Measurements from ENCODE around the gene MOB2.

The MOB2 gene

DNA sequence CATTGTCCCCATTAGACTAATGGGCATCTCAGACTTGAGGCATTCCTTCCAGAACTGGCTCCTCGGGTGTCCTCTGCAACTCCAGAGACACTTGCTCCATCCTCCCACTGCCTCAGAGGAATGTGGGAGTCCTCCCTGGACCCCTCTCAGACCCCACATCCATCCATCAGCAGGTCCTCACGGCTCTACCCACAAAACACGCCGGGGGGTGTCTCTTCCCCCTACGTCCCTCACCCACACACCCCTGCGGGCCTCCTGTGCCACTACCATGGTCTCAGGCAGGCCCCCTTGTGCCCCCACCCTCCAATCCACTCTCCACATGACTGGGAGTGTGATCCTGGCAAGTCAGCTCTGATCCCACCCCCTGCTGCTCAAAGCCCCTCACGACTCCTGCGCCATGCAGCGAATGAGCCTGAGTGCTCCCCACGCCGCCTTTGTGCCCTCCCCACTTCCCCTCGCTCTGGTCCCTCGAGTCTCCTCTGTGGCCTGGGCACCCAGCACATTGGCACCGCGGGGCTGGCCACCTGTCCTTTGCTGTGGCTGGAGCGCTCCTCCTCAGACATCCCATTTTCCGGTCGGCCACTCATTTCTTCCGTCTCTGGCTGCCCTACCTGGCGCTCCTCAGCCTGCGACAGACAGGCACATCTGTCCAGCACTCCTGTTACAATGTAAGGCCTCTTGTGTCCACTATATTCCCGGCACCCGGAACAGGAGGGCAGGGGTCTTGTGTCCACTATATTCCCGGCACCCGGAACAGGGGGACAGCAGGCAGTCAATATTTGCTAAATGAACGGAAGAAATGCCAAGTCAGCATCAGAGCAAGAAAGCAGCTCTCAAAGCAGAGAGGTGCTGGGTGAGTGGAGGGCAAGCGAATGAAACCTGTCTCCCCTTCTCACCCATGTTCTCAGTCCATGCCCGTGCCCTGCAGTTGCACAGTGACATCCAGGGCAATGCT is 14.2 kb upstream of the MOB2 start:
- Histone ChIP-seq H4K91ac (ENCODE audit: low read depth, low read length, poor library complexity) (no peak overlapping the region), H3K18ac (ENCODE audit: low read length) (peak overlapping the region; percentile 58), H2BK120ac (ENCODE audit: low read depth, low read length) (no peak overlapping the region), H2BK15ac (ENCODE audit: low read length) (no peak overlapping the region), H3K4ac (ENCODE audit: low read length) (no peak overlapping the region), H3K9me3 (replicated peaks in 1 of 2; ENCODE audit: control insufficient read depth in 2 of 2, insufficient read depth in 1 of 2, low read depth in 1 of 2, low read length in 2 of 2) (peaks cover 0 to 3% of the 10 kb centered on the region in 2 donors), H3K27ac (replicated peaks; ENCODE audit: low read length) (no peak overlapping the region), H2BK5ac (ENCODE audit: low read length) (no peak overlapping the region), H2AFZ (ENCODE audit: low read length) (no peak overlapping the region), H3K4me3 (ENCODE audit: low read length in 2 of 2) (no peak overlapping the region), H2AK5ac (ENCODE audit: low read depth, low read length) (peak overlapping the region; percentile 20), H3K9ac (ENCODE audit: low read depth, low read length, poor library complexity) (no peak overlapping the region), H3K79me1 (ENCODE audit: low read depth, low read length) (peaks cover 18% of the 10 kb centered on the region), H2BK12ac (ENCODE audit: low read length) (no peak overlapping the region), H3K4me2 (ENCODE audit: insufficient read depth, low read length, poor library complexity, severe bottlenecking) (no peak overlapping the region), H3K27me3 (ENCODE audit: control insufficient read depth in 3 of 3, insufficient read depth in 3 of 3, low read depth in 1 of 3, low read length in 3 of 3) (no peaks in the 10 kb centered on the region), H3K4me1 (ENCODE audit: control insufficient read depth in 2 of 2, insufficient read depth in 1 of 2, low read depth in 1 of 2, low read length in 2 of 2) (peaks cover 0 to 15% of the 10 kb centered on the region in 2 donors), H3K23ac (ENCODE audit: low read depth, low read length, poor library complexity) (peak overlapping the region; percentile 11), H4K8ac (ENCODE audit: low read depth, low read length) (no peak overlapping the region), H3K14ac (ENCODE audit: low read length) (no peak overlapping the region), H3K36me3 (replicated peaks in 1 of 2; ENCODE audit: control insufficient read depth in 2 of 2, insufficient read depth in 2 of 2, low read length in 2 of 2) (peaks cover 0 to 8% of the 10 kb centered on the region in 2 donors)
- no CpG with 5 or more reads among the region's 28 CpGs for WGBS, 2 donors (ENCODE audit: extremely low coverage in 2 of 2, insufficient read length in 2 of 2, insufficient replicate concordance in 1 of 2)
- no peak for DNase-seq (ENCODE audit: low spot score)

- WGBS, 2 donors (ENCODE audit: extremely low coverage in 2 of 2, insufficient read length in 2 of 2, insufficient replicate concordance in 1 of 2) = no CpG with 5 or more reads among the region's 14 CpGs
- Histone ChIP-seq H2BK15ac (ENCODE audit: low read length) (peak overlapping the region; percentile 76), H4K91ac (ENCODE audit: low read depth, low read length, poor library complexity) (peak overlapping the region; percentile 43), H3K4me2 (ENCODE audit: insufficient read depth, low read length, poor library complexity, severe bottlenecking) (no peak overlapping the region), H3K36me3 (replicated peaks in 1 of 2; ENCODE audit: control insufficient read depth in 2 of 2, insufficient read depth in 2 of 2, low read length in 2 of 2) (peaks cover 0 to 8% of the 10 kb centered on the region in 2 donors), H3K18ac (ENCODE audit: low read length) (no peak overlapping the region), H3K4ac (ENCODE audit: low read length) (no peak overlapping the region), H3K4me3 (ENCODE audit: low read length in 2 of 2) (peak overlapping the region in 1 of 2 donors; percentile 40), H3K23ac (ENCODE audit: low read depth, low read length, poor library complexity) (peak overlapping the region; percentile 90), H2AFZ (ENCODE audit: low read length) (no peak overlapping the region), H2BK120ac (ENCODE audit: low read depth, low read length) (no peak overlapping the region), H2AK5ac (ENCODE audit: low read depth, low read length) (no peak overlapping the region), H3K27ac (replicated peaks; ENCODE audit: low read length) (no peak overlapping the region), H3K27me3 (ENCODE audit: control insufficient read depth in 3 of 3, insufficient read depth in 3 of 3, low read depth in 1 of 3, low read length in 3 of 3) (no peaks in the 10 kb centered on the region), H4K8ac (ENCODE audit: low read depth, low read length) (no peak overlapping the region), H3K14ac (ENCODE audit: low read length) (peak overlapping the region; percentile 97), H3K9ac (ENCODE audit: low read depth, low read length, poor library complexity) (no peak overlapping the region), H3K9me3 (replicated peaks in 1 of 2; ENCODE audit: control insufficient read depth in 2 of 2, insufficient read depth in 1 of 2, low read depth in 1 of 2, low read length in 2 of 2) (peaks cover 0 to 3% of the 10 kb centered on the region in 2 donors), H2BK5ac (ENCODE audit: low read length) (peak overlapping the region; percentile 70), H3K4me1 (ENCODE audit: control insufficient read depth in 2 of 2, insufficient read depth in 1 of 2, low read depth in 1 of 2, low read length in 2 of 2) (peaks cover 0 to 15% of the 10 kb centered on the region in 2 donors), H2BK12ac (ENCODE audit: low read length) (peak overlapping the region; percentile 68), H3K79me1 (ENCODE audit: low read depth, low read length) (peaks cover 18% of the 10 kb centered on the region)
- no peak for DNase-seq (ENCODE audit: low spot score)
Measured at GRCh38 chr11:1499899-1500298, 13.3 kb upstream of the MOB2 start.

- Histone ChIP-seq H2BK12ac (ENCODE audit: low read length) (peak overlapping the region; percentile 49), H2BK5ac (ENCODE audit: low read length) (peak overlapping the region; percentile 70), H3K36me3 (replicated peaks in 1 of 2; ENCODE audit: control insufficient read depth in 2 of 2, insufficient read depth in 2 of 2, low read length in 2 of 2) (peaks cover 0 to 8% of the 10 kb centered on the region in 2 donors), H4K8ac (ENCODE audit: low read depth, low read length) (peak overlapping the region; percentile 57), H3K18ac (ENCODE audit: low read length) (peak overlapping the region; percentile 60), H3K79me1 (ENCODE audit: low read depth, low read length) (peaks cover 18% of the 10 kb centered on the region), H3K14ac (ENCODE audit: low read length) (peak overlapping the region; percentile 97), H2BK120ac (ENCODE audit: low read depth, low read length) (no peak overlapping the region), H4K91ac (ENCODE audit: low read depth, low read length, poor library complexity) (no peak overlapping the region), H2AK5ac (ENCODE audit: low read depth, low read length) (no peak overlapping the region), H2BK15ac (ENCODE audit: low read length) (peak overlapping the region; percentile 76), H3K9me3 (replicated peaks in 1 of 2; ENCODE audit: control insufficient read depth in 2 of 2, insufficient read depth in 1 of 2, low read depth in 1 of 2, low read length in 2 of 2) (peaks cover 3% of the 10 kb centered on the region in 2 donors), H3K4ac (ENCODE audit: low read length) (peak overlapping the region; percentile 79), H2AFZ (ENCODE audit: low read length) (no peak overlapping the region), H3K27ac (replicated peaks; ENCODE audit: low read length) (no peak overlapping the region), H3K27me3 (ENCODE audit: control insufficient read depth in 3 of 3, insufficient read depth in 3 of 3, low read depth in 1 of 3, low read length in 3 of 3) (no peaks in the 10 kb centered on the region), H3K9ac (ENCODE audit: low read depth, low read length, poor library complexity) (peak overlapping the region; percentile 55), H3K4me1 (ENCODE audit: control insufficient read depth in 2 of 2, insufficient read depth in 1 of 2, low read depth in 1 of 2, low read length in 2 of 2) (peaks cover 0 to 15% of the 10 kb centered on the region in 2 donors), H3K23ac (ENCODE audit: low read depth, low read length, poor library complexity) (peak overlapping the region; percentile 92), H3K4me2 (ENCODE audit: insufficient read depth, low read length, poor library complexity, severe bottlenecking) (no peak overlapping the region), H3K4me3 (ENCODE audit: low read length in 2 of 2) (no peak overlapping the region)
- no CpG with 5 or more reads among the region's 28 CpGs for WGBS, 2 donors (ENCODE audit: extremely low coverage in 2 of 2, insufficient read length in 2 of 2, insufficient replicate concordance in 1 of 2)
- no peak for DNase-seq (ENCODE audit: low spot score)
Measured at GRCh38 chr11:1499261-1499890, 12.8 kb upstream of the MOB2 start.

DNA sequence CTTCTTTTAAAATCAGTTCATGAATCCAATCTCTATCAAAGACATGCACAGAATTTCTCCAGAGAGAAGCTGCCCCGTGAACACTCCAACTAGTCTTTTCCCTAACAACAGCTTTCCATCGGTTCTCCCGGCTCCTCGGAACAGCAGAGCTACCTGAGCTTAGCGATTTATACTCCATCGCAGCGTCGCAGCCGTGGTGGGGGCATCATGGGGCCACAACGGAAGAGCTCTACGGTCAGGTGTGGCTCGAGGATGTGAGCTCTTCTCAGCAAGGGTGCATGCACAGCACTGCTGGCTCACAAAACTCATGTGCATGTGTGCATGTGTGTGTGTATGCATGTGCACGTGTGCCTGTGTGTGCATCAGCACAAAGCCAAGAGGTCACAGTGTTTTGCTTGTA is 11.7 kb upstream of the MOB2 start:
- no CpG with 5 or more reads among the region's 13 CpGs for WGBS, 2 donors (ENCODE audit: extremely low coverage in 2 of 2, insufficient read length in 2 of 2, insufficient replicate concordance in 1 of 2)

More for the DNA sequence above, 11.7 kb upstream of the MOB2 start:
- H3K14ac ChIP-seq (ENCODE audit: low read length) = no peak overlapping the region
- peaks cover 3 to 4% of the 10 kb centered on the region in 2 donors for H3K9me3 ChIP-seq (replicated peaks in 1 of 2; ENCODE audit: control insufficient read depth in 2 of 2, insufficient read depth in 1 of 2, low read depth in 1 of 2, low read length in 2 of 2)
- no peak for DNase-seq (ENCODE audit: low spot score)
- no peak overlapping the region for H3K27ac ChIP-seq (replicated peaks; ENCODE audit: low read length)
- H2AK5ac ChIP-seq (ENCODE audit: low read depth, low read length) = no peak overlapping the region
- H2BK15ac ChIP-seq (ENCODE audit: low read length) = no peak overlapping the region
- H2BK12ac ChIP-seq (ENCODE audit: low read length) = no peak overlapping the region
- peaks cover 0 to 11% of the 10 kb centered on the region in 2 donors for H3K4me1 ChIP-seq (ENCODE audit: control insufficient read depth in 2 of 2, insufficient read depth in 1 of 2, low read depth in 1 of 2, low read length in 2 of 2)
- peaks cover 15% of the 10 kb centered on the region for H3K79me1 ChIP-seq (ENCODE audit: low read depth, low read length)
- H3K23ac ChIP-seq (ENCODE audit: low read depth, low read length, poor library complexity) = no peak overlapping the region
- peaks cover 0 to 8% of the 10 kb centered on the region in 2 donors for H3K36me3 ChIP-seq (replicated peaks in 1 of 2; ENCODE audit: control insufficient read depth in 2 of 2, insufficient read depth in 2 of 2, low read length in 2 of 2)
- no peaks in the 10 kb centered on the region for H3K27me3 ChIP-seq (ENCODE audit: control insufficient read depth in 3 of 3, insufficient read depth in 3 of 3, low read depth in 1 of 3, low read length in 3 of 3)
- H2BK120ac ChIP-seq (ENCODE audit: low read depth, low read length) = no peak overlapping the region
- H3K4ac ChIP-seq (ENCODE audit: low read length) = no peak overlapping the region
- H4K91ac ChIP-seq (ENCODE audit: low read depth, low read length, poor library complexity) = no peak overlapping the region
- H3K4me3 ChIP-seq (ENCODE audit: low read length in 2 of 2) = no peak overlapping the region
- no peak overlapping the region for H2BK5ac ChIP-seq (ENCODE audit: low read length)
- H3K4me2 ChIP-seq (ENCODE audit: insufficient read depth, low read length, poor library complexity, severe bottlenecking) = no peak overlapping the region
- H4K8ac ChIP-seq (ENCODE audit: low read depth, low read length) = no peak overlapping the region
- H2AFZ ChIP-seq (ENCODE audit: low read length) = no peak overlapping the region
- H3K18ac ChIP-seq (ENCODE audit: low read length) = peak overlapping the region; percentile 42
- H3K9ac ChIP-seq (ENCODE audit: low read depth, low read length, poor library complexity) = peak overlapping the region; percentile 30
